H9 (cell line): ENCODE data around the gene ZRANB1. TPM values are rescaled to one million over a fixed set of nuclear protein-coding genes. Genes with fewer than 3 reads are reported as not detected.

Source experiments
- DNase-seq: peaks from one replicate; pipeline ENCODE4 v3.0.0-alpha.2; 2017
- H2AFZ ChIP-seq: one replicate; pipeline ENCODE4 v1.6.1; 2013; ENCODE audit warnings: mild to moderate bottlenecking, low read length, control low read depth, moderate library complexity
- H2AK5ac ChIP-seq: 2 replicates; pipeline ENCODE4 v1.6.1; 2013; ENCODE audit warnings: low read length, control low read depth, mixed read lengths; ENCODE audit not compliant: insufficient read length
- H2BK120ac ChIP-seq: one replicate; pipeline ENCODE4 v1.6.1; 2013; ENCODE audit warnings: low read depth, mild to moderate bottlenecking, low read length, control low read depth, inconsistent platforms; ENCODE audit not compliant: poor library complexity, severe bottlenecking
- H2BK12ac ChIP-seq: 2 replicates; pipeline ENCODE4 v1.6.1; 2013; ENCODE audit warnings: low read length, control low read depth, mixed read lengths, low read depth; ENCODE audit not compliant: insufficient read length
- H2BK15ac ChIP-seq: 2 replicates; pipeline ENCODE4 v1.6.1; 2013; ENCODE audit warnings: low read depth, low read length, control low read depth
- H2BK20ac ChIP-seq: one replicate; pipeline ENCODE4 v1.6.1; 2013; ENCODE audit warnings: low read depth, mild to moderate bottlenecking, low read length, control low read depth, inconsistent platforms; ENCODE audit not compliant: poor library complexity, severe bottlenecking
- H2BK5ac ChIP-seq: 2 replicates; pipeline ENCODE4 v1.6.1; 2013; ENCODE audit warnings: low read length, control low read depth, mixed read lengths; ENCODE audit not compliant: insufficient read length
- H3K14ac ChIP-seq: 2 replicates; pipeline ENCODE4 v1.6.1; 2013; ENCODE audit warnings: low read length, control low read depth; ENCODE audit not compliant: insufficient read depth
- H3K18ac ChIP-seq: 2 replicates; pipeline ENCODE4 v1.6.1; 2013; ENCODE audit warnings: low read depth, mild to moderate bottlenecking, mixed read lengths, low read length, control low read depth; ENCODE audit not compliant: insufficient read length
- H3K23ac ChIP-seq: 2 replicates; pipeline ENCODE4 v1.6.1; 2013; ENCODE audit warnings: low read length, control low read depth, mixed read lengths, low read depth; ENCODE audit not compliant: insufficient read length
- H3K23me2 ChIP-seq: 2 replicates; pipeline ENCODE4 v1.6.1; 2013; ENCODE audit warnings: low read depth, mild to moderate bottlenecking, mixed read lengths, low read length, control low read depth; ENCODE audit not compliant: insufficient read length, poor library complexity, severe bottlenecking
- H3K27ac ChIP-seq: 2 replicates; pipeline ENCODE4 v1.5.1; 2013; ENCODE audit warnings: low read length, control low read depth, mixed read lengths, low read depth; ENCODE audit not compliant: insufficient read length
- H3K27me3 ChIP-seq: 2 replicates; pipeline ENCODE4 v1.6.1; 2013; ENCODE audit warnings: low read length, control low read depth, inconsistent platforms; ENCODE audit not compliant: insufficient read depth
- H3K4ac ChIP-seq: 2 replicates; pipeline ENCODE4 v1.6.1; 2013; ENCODE audit warnings: low read depth, mild to moderate bottlenecking, control low read depth, inconsistent platforms, low read length, moderate library complexity
- H3K4me1 ChIP-seq: 2 replicates; pipeline ENCODE4 v1.6.1; 2013; ENCODE audit warnings: low read length, control low read depth, inconsistent platforms; ENCODE audit not compliant: insufficient read depth
- H3K4me2 ChIP-seq: 2 replicates; pipeline ENCODE4 v1.6.1; 2013; ENCODE audit warnings: low read length, control low read depth, mixed read lengths; ENCODE audit not compliant: insufficient read length, insufficient read depth
- H3K56ac ChIP-seq: 2 replicates; pipeline ENCODE4 v1.6.1; 2013; ENCODE audit warnings: low read depth, mild to moderate bottlenecking, mixed read lengths, low read length, control low read depth; ENCODE audit not compliant: insufficient read length
- H3K79me1 ChIP-seq: 2 replicates; pipeline ENCODE4 v1.6.1; 2013; ENCODE audit warnings: low read depth, mild to moderate bottlenecking, moderate library complexity, low read length, control low read depth, inconsistent platforms; ENCODE audit not compliant: insufficient read depth, poor library complexity, severe bottlenecking
- H3K79me2 ChIP-seq: 2 replicates; pipeline ENCODE4 v1.6.1; 2013; ENCODE audit warnings: low read length, control low read depth, inconsistent platforms; ENCODE audit not compliant: insufficient read depth
- H3K9ac ChIP-seq: 2 replicates; pipeline ENCODE4 v1.6.1; 2013; ENCODE audit warnings: low read length, control low read depth, mixed read lengths; ENCODE audit not compliant: insufficient read length; ENCODE audit errors: extremely low read depth
- H3K9me3 ChIP-seq: one replicate; pipeline ENCODE4 v1.6.1; 2013; ENCODE audit warnings: low read depth, low read length, inconsistent platforms; ENCODE audit not compliant: control insufficient read depth
- H3T11ph ChIP-seq: one replicate; pipeline ENCODE4 v1.6.1; 2013; ENCODE audit warnings: mild to moderate bottlenecking, low read length, control low read depth, inconsistent platforms
- H4K20me1 ChIP-seq: one replicate; pipeline ENCODE4 v1.6.1; 2013; ENCODE audit not compliant: control insufficient read depth, insufficient read length, insufficient read depth
- H4K5ac ChIP-seq: 2 replicates; pipeline ENCODE4 v1.6.1; 2013; ENCODE audit warnings: low read depth, mild to moderate bottlenecking, mixed read lengths, low read length, control low read depth; ENCODE audit not compliant: insufficient read length
- H4K8ac ChIP-seq: replicated peaks from 2 replicates; pipeline ENCODE4 v1.6.1; 2013; ENCODE audit warnings: low read length, control low read depth, mixed read lengths, low read depth; ENCODE audit not compliant: insufficient read length
- H4K91ac ChIP-seq: 2 replicates; pipeline ENCODE4 v1.6.1; 2013; ENCODE audit warnings: low read depth, mild to moderate bottlenecking, moderate library complexity, mixed read lengths, low read length, control low read depth; ENCODE audit not compliant: insufficient read length
- H3K27ac Mint-ChIP-seq, 3 experiments: 2 replicates in 2 of 3; 3 replicates in 1 of 3; pipeline ENCODE4 v1.8.0; 2020 to 2021; ENCODE audit warnings: mixed read lengths in 3 of 3, mild to moderate bottlenecking in 1 of 3, moderate library complexity in 1 of 3
- H3K27me3 Mint-ChIP-seq: 2 replicates; pipeline ENCODE4 v1.8.0; 2021; ENCODE audit warnings: low read depth, mild to moderate bottlenecking, moderate library complexity, mixed read lengths
- H3K36me3 Mint-ChIP-seq, 3 experiments: 2 replicates in 2 of 3; 3 replicates in 1 of 3; pipeline ENCODE4 v1.8.0; 2020 to 2021; ENCODE audit warnings: low read depth in 3 of 3, mixed read lengths in 3 of 3; ENCODE audit not compliant: insufficient read depth in 1 of 3
- H3K4me1 Mint-ChIP-seq, 2 experiments: 2 replicates each; pipeline ENCODE4 v1.8.0; 2020; ENCODE audit warnings: mixed read lengths in 2 of 2
- H3K4me3 Mint-ChIP-seq, 2 experiments: 2 replicates in 1 of 2; 3 replicates in 1 of 2; pipeline ENCODE4 v1.8.0; 2020 to 2021; ENCODE audit warnings: mild to moderate bottlenecking in 2 of 2, mixed read lengths in 2 of 2, moderate library complexity in 1 of 2
- H3K9me3 Mint-ChIP-seq, 2 experiments: 2 replicates in 1 of 2; 3 replicates in 1 of 2; pipeline ENCODE4 v1.8.0; 2020; ENCODE audit warnings: mild to moderate bottlenecking in 2 of 2, mixed read lengths in 2 of 2, moderate library complexity in 1 of 2
- WGBS: extraction: QIAGEN DNeasy Blood & Tissue Kit; methylation state at CpG from one replicate; pipeline ENCODE4 v1.1.7; 2013; ENCODE audit warnings: missing lambda C conversion rate, low lambda C conversion rate, mixed read lengths; ENCODE audit not compliant: insufficient read length; ENCODE audit errors: extremely low coverage; 5-methylcytosine and 5-hydroxymethylcytosine counted together
- total RNA-seq: library from RNA; stranded (reverse); gene quantifications from 2 replicates; pipeline ENCODE4 v1.2.1, GENCODE V29; 2021
- TF ChIP-seq, protein P1 (sequence below): fragments of 200-600 bp; sonication (generic); conservative IDR thresholded peaks from 3 replicates; pipeline ENCODE4 v1.8.0; 2021; ENCODE audit warnings: antibody characterized with exemption, mild to moderate bottlenecking

The ZRANB1 gene
- total RNA-seq, 1 experiment from 2014 or later, result 17.4 TPM

DNA sequence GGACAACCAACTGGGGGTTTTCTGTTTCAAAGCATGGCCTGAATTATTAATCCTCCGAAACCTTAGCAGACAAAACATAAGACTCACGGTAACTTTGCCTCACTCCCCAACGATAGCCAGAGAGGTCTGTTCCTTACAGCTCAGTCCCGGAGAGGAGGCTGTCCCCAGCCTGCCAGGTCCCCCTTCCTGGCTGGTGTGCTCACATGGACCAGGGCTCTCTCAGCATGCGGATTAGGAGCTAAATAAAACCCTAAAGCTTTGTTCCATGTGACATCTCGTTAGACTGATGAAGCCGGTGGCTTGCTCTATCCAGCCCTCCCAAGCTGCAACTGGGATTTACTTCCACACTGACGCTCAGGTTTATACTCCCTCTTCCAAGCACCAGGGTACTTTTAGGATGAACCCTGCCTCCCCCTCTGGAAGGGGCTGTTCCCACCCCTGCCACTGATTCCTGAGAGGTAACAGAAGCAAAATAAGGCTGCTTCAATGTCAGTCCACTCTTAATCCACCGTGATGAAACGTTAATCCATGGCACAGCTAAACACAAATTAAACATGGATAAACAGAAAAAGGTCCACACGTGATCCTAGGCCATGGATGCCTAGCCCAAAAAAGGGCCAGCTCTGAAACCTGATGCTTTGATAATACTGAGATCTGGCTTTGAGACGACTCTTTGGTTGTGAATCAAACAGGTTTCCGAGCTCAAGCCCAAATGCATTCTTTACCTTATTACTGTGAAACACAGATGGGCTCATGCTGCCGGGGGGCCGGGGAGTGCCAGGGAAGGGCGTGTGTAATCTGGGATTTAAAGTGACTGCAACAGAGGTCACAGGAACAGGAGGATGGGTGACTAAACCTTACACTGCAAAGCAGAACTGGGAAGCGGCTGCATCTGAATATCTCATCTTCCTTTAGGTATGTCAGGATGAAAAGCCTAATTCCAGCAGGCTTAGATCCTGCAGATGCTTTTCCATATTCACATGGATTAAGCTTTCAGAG, 86.2 kb downstream of the ZRANB1 start:
- no peak overlapping the region for H3T11ph ChIP-seq
- Mint-ChIP-seq H3K9me3 (no peaks in the 10 kb centered on the region), H3K36me3 (peaks cover 52 to 75% (median 71%) of the 10 kb centered on the region in 3 experiments; a peak in 6 of 7 replicates), H3K27me3 (no peaks in the 10 kb centered on the region), H3K4me1 (peaks cover 41 to 58% of the 10 kb centered on the region in 2 experiments), H3K27ac (peak overlapping the region; percentile 87 to 95 (median 95)), H3K4me3 (no peak overlapping the region)
- no peak overlapping the region for H2BK12ac ChIP-seq
- no peak overlapping the region for H3K18ac ChIP-seq
- no peak overlapping the region for H3K56ac ChIP-seq
- no peak for DNase-seq
- no peak overlapping the region for H2BK120ac ChIP-seq
- H3K27ac ChIP-seq, result no peak overlapping the region
- TF ChIP-seq, protein P1, sequence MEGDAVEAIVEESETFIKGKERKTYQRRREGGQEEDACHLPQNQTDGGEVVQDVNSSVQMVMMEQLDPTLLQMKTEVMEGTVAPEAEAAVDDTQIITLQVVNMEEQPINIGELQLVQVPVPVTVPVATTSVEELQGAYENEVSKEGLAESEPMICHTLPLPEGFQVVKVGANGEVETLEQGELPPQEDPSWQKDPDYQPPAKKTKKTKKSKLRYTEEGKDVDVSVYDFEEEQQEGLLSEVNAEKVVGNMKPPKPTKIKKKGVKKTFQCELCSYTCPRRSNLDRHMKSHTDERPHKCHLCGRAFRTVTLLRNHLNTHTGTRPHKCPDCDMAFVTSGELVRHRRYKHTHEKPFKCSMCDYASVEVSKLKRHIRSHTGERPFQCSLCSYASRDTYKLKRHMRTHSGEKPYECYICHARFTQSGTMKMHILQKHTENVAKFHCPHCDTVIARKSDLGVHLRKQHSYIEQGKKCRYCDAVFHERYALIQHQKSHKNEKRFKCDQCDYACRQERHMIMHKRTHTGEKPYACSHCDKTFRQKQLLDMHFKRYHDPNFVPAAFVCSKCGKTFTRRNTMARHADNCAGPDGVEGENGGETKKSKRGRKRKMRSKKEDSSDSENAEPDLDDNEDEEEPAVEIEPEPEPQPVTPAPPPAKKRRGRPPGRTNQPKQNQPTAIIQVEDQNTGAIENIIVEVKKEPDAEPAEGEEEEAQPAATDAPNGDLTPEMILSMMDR, result no peak
- no peaks in the 10 kb centered on the region; the same call in 1 of the 2 replicates for H3K4me1 ChIP-seq
- no peak overlapping the region for H4K91ac ChIP-seq
- H2AK5ac ChIP-seq, result no peak overlapping the region
- no peak overlapping the region for H2BK20ac ChIP-seq
- H2BK5ac ChIP-seq, result no peak overlapping the region
- no peaks in the 10 kb centered on the region for H3K27me3 ChIP-seq
- H3K79me2 ChIP-seq, result peaks cover 38% of the 10 kb centered on the region; the same call in 1 of the 2 replicates
- no peak overlapping the region for H3K4me2 ChIP-seq
- H3K9ac ChIP-seq, result no peak overlapping the region
- H3K14ac ChIP-seq, result no peak overlapping the region
- no peaks in the 10 kb centered on the region for H4K20me1 ChIP-seq
- H4K8ac ChIP-seq, result no peak overlapping the region
- WGBS, result no CpG with 5 or more reads among the region's 17 CpGs
- H3K79me1 ChIP-seq, result peaks cover 2% of the 10 kb centered on the region
- no peak overlapping the region for H3K4ac ChIP-seq
- H3K9me3 ChIP-seq, result no peaks in the 10 kb centered on the region
- no peak overlapping the region for H2AFZ ChIP-seq
- H2BK15ac ChIP-seq, result no peak overlapping the region
- no peak overlapping the region for H3K23ac ChIP-seq
- no peak overlapping the region for H4K5ac ChIP-seq
- H3K23me2 ChIP-seq, result no peaks in the 10 kb centered on the region
